B cell (primary cell): ENCODE measurements around the gene ARHGAP33. TPM values are rescaled to one million over a fixed set of nuclear protein-coding genes. Genes with fewer than 3 reads are reported as not detected.

Experiments used
- ATAC-seq: fragments of 200-7000 bp; cut with Tn5 transposase; one replicate; pipeline ENCODE4 v1.10.0; 2021; ENCODE audit warnings: low read depth, mild to moderate bottlenecking, moderate number of reproducible peaks, moderate library complexity
- CTCF ChIA-PET: fragments of 350-600 bp; sonication (Branson Sonifier 250); formaldehyde crosslinking; loops from one replicate; lab custom pipeline; 2021; ENCODE audit warnings: antibody characterized with exemption, inconsistent platforms; lab: Charles Lee
- POLR2A ChIA-PET: fragments of 350-600 bp; sonication (Branson Sonifier 250); formaldehyde crosslinking; loops from one replicate; lab custom pipeline; 2021; ENCODE audit warnings: antibody characterized with exemption; lab: Charles Lee
- DNase-seq: peaks from one replicate; pipeline ENCODE4 v3.0.0; 2013
- H2AFZ ChIP-seq: 2 replicates; pipeline ENCODE4 v1.6.1; 2012; ENCODE audit warnings: mild to moderate bottlenecking, low read depth, low read length; ENCODE audit not compliant: insufficient read depth, poor library complexity, severe bottlenecking
- H3K27ac ChIP-seq, 2 donors: 1 replicate in 1 of 2; 2 replicates in 1 of 2; pipeline ENCODE4 v1.5.1; 2012 to 2013; ENCODE audit warnings: low read length in 2 of 2, mild to moderate bottlenecking in 2 of 2, moderate library complexity in 1 of 2
- H3K27me3 ChIP-seq, 4 experiments: fragments of 200-600 bp in 1 of 4; sonication (generic) in 1 of 4; replicated peaks in 1 of 4; 1 replicate in 2 of 4; 2 replicates in 2 of 4; pipeline versions ENCODE4 v1.6.1 to v1.7.0; 2013 to 2016; ENCODE audit warnings: low read length in 3 of 4, mild to moderate bottlenecking in 2 of 4, mixed read lengths in 1 of 4, moderate library complexity in 1 of 4; ENCODE audit not compliant: insufficient read depth in 4 of 4, control insufficient read depth in 3 of 4; ENCODE audit errors: control extremely low read depth in 1 of 4
- H3K36me3 ChIP-seq, 2 experiments: replicated peaks in 1 of 2; 1 replicate in 1 of 2; 2 replicates in 1 of 2; pipeline versions ENCODE4 v1.6.1 to v1.7.1; 2013; ENCODE audit warnings: low read length in 1 of 2; ENCODE audit not compliant: insufficient read depth in 2 of 2, control insufficient read depth in 1 of 2; ENCODE audit errors: control extremely low read depth in 1 of 2, extremely low read depth in 1 of 2
- H3K4me1 ChIP-seq, 2 donors: fragments of 200-600 bp in 1 of 2; sonication (generic) in 1 of 2; 1 replicate in 1 of 2; 2 replicates in 1 of 2; pipeline versions ENCODE4 v1.5.1 to v1.6.1; 2013 to 2017; ENCODE audit warnings: low read length in 2 of 2; ENCODE audit not compliant: control insufficient read depth in 2 of 2, insufficient read depth in 2 of 2
- H3K4me2 ChIP-seq: replicated peaks from 2 replicates; pipeline ENCODE3; 2012; ENCODE audit warnings: mild to moderate bottlenecking, low read depth, low read length; ENCODE audit not compliant: poor library complexity, severe bottlenecking
- H3K4me3 ChIP-seq, 5 experiments: fragments of 200-600 bp in 1 of 5; sonication (generic) in 1 of 5; 1 replicate in 3 of 5; 2 replicates in 2 of 5; pipeline versions ENCODE4 v1.5.1 to v1.7.0; 2011 to 2016; ENCODE audit warnings: low read length in 4 of 5, mild to moderate bottlenecking in 4 of 5, low read depth in 2 of 5, control low read depth in 1 of 5, moderate library complexity in 1 of 5; ENCODE audit not compliant: insufficient read depth in 1 of 5; ENCODE audit errors: control extremely low read depth in 1 of 5, extremely low read depth in 1 of 5
- H3K79me2 ChIP-seq: fragments of 200-600 bp; sonication (generic); one replicate; pipeline ENCODE4 v1.6.0; 2016; ENCODE audit warnings: low read length; ENCODE audit not compliant: control insufficient read depth, insufficient read depth
- H3K9ac ChIP-seq: fragments of 200-600 bp; sonication (generic); 2 replicates; pipeline ENCODE4 v1.6.1; 2017; ENCODE audit warnings: mild to moderate bottlenecking, low read length, moderate library complexity
- H3K9me3 ChIP-seq, 3 donors: one replicate each; pipeline versions ENCODE4 v1.6.1 to v1.7.1; 2013; ENCODE audit warnings: low read length in 2 of 3; ENCODE audit not compliant: control insufficient read depth in 2 of 3, insufficient read depth in 1 of 3; ENCODE audit errors: control extremely low read depth in 1 of 3
- H4K20me1 ChIP-seq: 2 replicates; pipeline ENCODE4 v1.6.0; 2012; ENCODE audit warnings: mild to moderate bottlenecking, low read length; ENCODE audit not compliant: insufficient read depth, control insufficient read depth, poor library complexity, severe bottlenecking
- H3K27ac Mint-ChIP-seq: one replicate; pipeline ENCODE4 v1.8.0; 2021; ENCODE audit warnings: mixed read lengths
- H3K27me3 Mint-ChIP-seq: one replicate; pipeline ENCODE4 v1.8.0; 2021; ENCODE audit warnings: mixed read lengths
- H3K4me1 Mint-ChIP-seq: one replicate; pipeline ENCODE4 v1.8.0; 2021; ENCODE audit warnings: mixed read lengths
- H3K4me3 Mint-ChIP-seq: one replicate; pipeline ENCODE4 v1.8.0; 2021; ENCODE audit warnings: mixed read lengths
- H3K9me3 Mint-ChIP-seq: one replicate; pipeline ENCODE4 v1.8.0; 2022; ENCODE audit warnings: mixed read lengths; ENCODE audit not compliant: insufficient read depth
- CTCF ChIP-seq: fragments of 200-600 bp; IDR thresholded peaks from one replicate; pipeline ENCODE4 v1.8.0; 2022; ENCODE audit warnings: antibody characterized with exemption, mild to moderate bottlenecking
- EZH2 ChIP-seq: IDR thresholded peaks from 2 replicates; pipeline ENCODE4 v1.6.1; 2012; ENCODE audit warnings: borderline replicate concordance, low read depth, mild to moderate bottlenecking, moderate library complexity, low read length; ENCODE audit not compliant: insufficient read depth, poor library complexity, severe bottlenecking
- WGBS: methylation state at CpG from one replicate; pipeline ENCODE4 v1.1.5; 2013; ENCODE audit warnings: missing lambda C conversion rate; ENCODE audit not compliant: insufficient coverage; 5-methylcytosine and 5-hydroxymethylcytosine counted together
- intact Hi-C: fragments of 100-400 bp; cut with micrococcal nuclease; formaldehyde crosslinking; loops from one replicate; pipeline ENCODE4 v1.10.0; 2022
- polyA plus RNA-seq: library from polyadenylated mRNA; depleted of rRNA; stranded (reverse); fragments of >200 nt; gene quantifications from 2 replicates; pipeline ENCODE4 v1.2.3, GENCODE V29; 2012
- total RNA-seq, 2 donors: library from RNA; stranded (reverse); fragments of 120-200 nt in 1 of 2; gene quantifications; 1 replicate in 1 of 2; 2 replicates in 1 of 2; pipeline versions ENCODE4 v1.2.3 to v1.2.4, GENCODE V29; 2013 to 2022

The ARHGAP33 gene
- total and polyA plus RNA-seq, 2 donors (not counting 1 experiment from before 2014, with no cell fraction given), result 18.2 to 27.8 TPM

DNA sequence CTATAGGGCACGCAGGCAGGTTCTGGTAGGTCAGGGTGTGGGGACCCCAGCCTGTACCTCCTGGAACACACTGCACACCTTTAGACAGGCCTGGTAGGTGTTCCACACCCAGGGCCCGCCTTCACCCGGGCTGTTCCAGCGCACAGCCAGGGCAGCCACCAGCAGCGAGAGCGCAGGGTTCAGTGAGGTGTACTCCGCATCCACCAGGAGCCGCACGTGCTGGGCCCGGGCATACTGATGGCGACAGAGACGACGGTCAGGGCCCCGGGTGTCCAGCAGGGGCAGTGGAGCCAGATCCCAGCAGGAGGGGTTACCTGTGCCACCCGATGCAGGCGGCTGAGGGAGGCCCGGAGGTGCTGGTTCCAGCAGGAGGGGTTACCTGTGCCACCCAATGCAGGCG, 31.2 kb downstream of the ARHGAP33 start:
- intact Hi-C loops, result no loop called here
- Histone ChIP-seq H3K79me2 (no peaks in the 10 kb centered on the region), H3K27ac (no peak overlapping the region), H3K4me3 (no peak overlapping the region), H2AFZ (no peak overlapping the region), H3K9me3 (peaks cover 0 to 24% (median 0%) of the 10 kb centered on the region in 3 donors), H3K4me2 (no peak overlapping the region), H3K36me3 (no peaks in the 10 kb centered on the region), H4K20me1 (no peaks in the 10 kb centered on the region), H3K9ac (no peak overlapping the region), H3K4me1 (peaks cover 11% of the 10 kb centered on the region in 2 donors), H3K27me3 (no peaks in the 10 kb centered on the region)
- H3K4me1 Mint-ChIP-seq, result peaks cover 11% of the 10 kb centered on the region
- CTCF ChIA-PET, result no interaction called here
- POLR2A ChIA-PET, result no interaction called here
- no peaks in the 10 kb centered on the region for H3K9me3 Mint-ChIP-seq
- ATAC-seq (no peak), DNase-seq (no peak)
- TF ChIP-seq CTCF, result no peak
- 94% methylated on average over 18 of the region's 18 CpGs for WGBS
- no peak overlapping the region for H3K27ac Mint-ChIP-seq
- H3K27me3 Mint-ChIP-seq, result peaks cover 8% of the 10 kb centered on the region
- no peak overlapping the region for H3K4me3 Mint-ChIP-seq

DNA sequence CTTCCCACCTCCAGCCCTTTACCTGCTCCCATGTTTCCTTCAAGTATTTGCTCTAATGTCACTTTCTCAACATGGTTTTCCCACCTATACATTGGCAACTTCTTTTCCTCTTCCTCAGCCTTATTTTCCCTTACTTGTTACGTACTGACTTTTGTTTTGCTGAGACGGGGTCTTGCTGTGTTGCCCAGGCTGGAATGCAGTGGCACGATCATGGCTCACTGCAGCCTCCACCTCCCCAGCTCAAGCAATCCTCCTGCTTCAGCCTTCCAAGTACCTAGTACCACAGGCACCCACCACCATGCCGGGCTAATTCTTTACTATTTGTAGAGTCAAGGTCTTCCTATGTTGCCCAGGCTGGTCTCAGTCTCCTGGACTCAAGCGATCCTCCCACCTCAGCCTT, 32.3 kb downstream of the ARHGAP33 start:
- CTCF ChIA-PET, result no interaction called here
- no peaks in the 10 kb centered on the region for H3K9me3 Mint-ChIP-seq

More for the DNA sequence above, 32.3 kb downstream of the ARHGAP33 start:
- H4K20me1 ChIP-seq, result no peaks in the 10 kb centered on the region
- 94% methylated on average over 5 of the region's 5 CpGs for WGBS
- no peaks in the 10 kb centered on the region for H3K27me3 ChIP-seq
- H3K9me3 ChIP-seq, result peaks cover 0 to 16% (median 0%) of the 10 kb centered on the region in 3 donors
- no peak for ATAC-seq
- no peaks in the 10 kb centered on the region for H3K36me3 ChIP-seq
- H3K27ac Mint-ChIP-seq, result no peak overlapping the region
- peaks cover 6% of the 10 kb centered on the region for H3K27me3 Mint-ChIP-seq
- intact Hi-C loops, result no loop called here
- H3K4me2 ChIP-seq, result no peak overlapping the region
- peaks cover 11% of the 10 kb centered on the region for H3K4me1 Mint-ChIP-seq
- H3K79me2 ChIP-seq, result no peaks in the 10 kb centered on the region
- no peak overlapping the region for H2AFZ ChIP-seq
- H3K27ac ChIP-seq, result no peak overlapping the region
- TF ChIP-seq EZH2 (no peak), CTCF (no peak)
- H3K9ac ChIP-seq, result no peak overlapping the region
- no peak overlapping the region for H3K4me3 ChIP-seq
- no peak for DNase-seq
- H3K4me1 ChIP-seq, result peaks cover 11% of the 10 kb centered on the region in 2 donors
- H3K4me3 Mint-ChIP-seq, result no peak overlapping the region
- POLR2A ChIA-PET, result no interaction called here
